DMS 273 (cell line): Measurements from ENCODE around the gene MICA.
"Not testable (repeated sequence)": the region's sequence is repeated elsewhere in the genome, so short reads cannot be mapped to it uniquely, and the experiment has no call there.

ENCODE experiments used
- DNase-seq: peaks from one replicate; lab custom pipeline; 2025; ENCODE audit not compliant: unreplicated experiment; lab: John Stamatoyannopoulos, UW

Gene MICA

DNA sequence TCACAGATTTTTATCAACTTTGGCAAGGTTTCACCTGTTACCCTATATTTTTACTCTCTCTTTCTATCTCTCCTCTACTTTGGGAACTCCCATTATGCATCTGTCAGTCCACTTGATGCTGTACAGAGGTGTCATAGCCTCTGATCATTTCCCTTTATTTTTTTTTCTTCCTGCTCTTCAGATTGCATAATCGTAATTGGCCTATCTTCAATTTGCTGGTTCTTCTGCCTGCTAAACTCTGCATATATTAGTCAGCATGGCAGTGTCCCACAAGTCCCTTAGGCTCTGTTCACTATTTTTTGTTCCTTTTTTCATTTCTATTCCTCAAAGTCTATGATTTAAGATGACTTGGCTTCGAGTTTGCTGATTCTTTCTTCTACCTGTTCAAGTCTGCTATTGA lies 49.9 kb downstream of the MICA start:
- no peak for DNase-seq

DNA sequence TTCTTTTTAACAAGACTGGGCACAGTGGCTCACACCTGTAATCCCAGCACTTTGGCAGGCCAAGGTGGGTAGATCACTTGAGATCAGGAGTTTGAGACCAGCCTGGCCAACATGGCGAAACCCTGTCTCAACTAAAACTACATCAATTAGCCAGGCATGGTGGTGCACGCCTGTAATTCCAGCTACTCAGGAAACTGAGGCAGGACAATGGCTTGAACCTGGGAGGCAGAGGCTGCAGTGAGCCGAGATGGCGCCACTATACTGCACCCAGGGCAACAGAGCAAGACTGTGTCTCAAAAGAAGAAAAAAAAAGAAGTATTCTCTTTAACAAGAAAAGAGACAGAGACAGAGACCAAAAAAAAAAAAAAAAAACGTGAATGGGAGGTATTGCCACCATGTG lies 56.5 kb downstream of the MICA start:
- DNase-seq: not testable (repeated sequence)

DNA sequence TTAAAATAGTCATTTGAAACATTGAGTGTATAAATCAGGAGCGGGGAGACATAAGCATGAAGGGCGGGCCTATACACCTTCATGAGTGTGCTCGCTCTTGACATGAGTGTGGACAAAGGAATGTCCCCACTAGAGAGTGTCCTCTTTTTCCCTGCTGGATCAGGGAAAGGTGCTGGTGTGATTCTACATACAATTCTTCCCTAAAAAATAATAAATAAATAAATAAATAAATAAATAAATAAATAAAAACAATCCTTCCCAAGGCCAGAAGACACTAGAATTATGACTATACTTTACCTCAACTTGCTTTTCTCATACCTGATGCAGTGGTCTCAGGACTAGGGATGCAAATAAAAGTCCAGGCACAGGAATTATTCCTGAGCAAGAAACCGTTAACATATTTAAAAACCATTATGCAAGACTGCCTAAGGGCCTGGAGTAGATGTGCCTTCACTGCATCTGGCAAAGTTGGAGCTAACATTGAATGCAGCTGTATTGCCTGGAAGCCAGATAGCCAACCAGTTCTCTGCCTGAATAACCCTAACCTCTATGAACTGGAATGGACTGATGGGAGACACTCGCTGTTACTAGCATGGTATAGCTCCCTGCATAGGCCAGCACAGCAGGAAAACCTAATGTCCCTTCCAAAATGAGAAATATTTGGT lies 57.1 kb downstream of the MICA start:
- peak; percentile 42 for DNase-seq

DNA sequence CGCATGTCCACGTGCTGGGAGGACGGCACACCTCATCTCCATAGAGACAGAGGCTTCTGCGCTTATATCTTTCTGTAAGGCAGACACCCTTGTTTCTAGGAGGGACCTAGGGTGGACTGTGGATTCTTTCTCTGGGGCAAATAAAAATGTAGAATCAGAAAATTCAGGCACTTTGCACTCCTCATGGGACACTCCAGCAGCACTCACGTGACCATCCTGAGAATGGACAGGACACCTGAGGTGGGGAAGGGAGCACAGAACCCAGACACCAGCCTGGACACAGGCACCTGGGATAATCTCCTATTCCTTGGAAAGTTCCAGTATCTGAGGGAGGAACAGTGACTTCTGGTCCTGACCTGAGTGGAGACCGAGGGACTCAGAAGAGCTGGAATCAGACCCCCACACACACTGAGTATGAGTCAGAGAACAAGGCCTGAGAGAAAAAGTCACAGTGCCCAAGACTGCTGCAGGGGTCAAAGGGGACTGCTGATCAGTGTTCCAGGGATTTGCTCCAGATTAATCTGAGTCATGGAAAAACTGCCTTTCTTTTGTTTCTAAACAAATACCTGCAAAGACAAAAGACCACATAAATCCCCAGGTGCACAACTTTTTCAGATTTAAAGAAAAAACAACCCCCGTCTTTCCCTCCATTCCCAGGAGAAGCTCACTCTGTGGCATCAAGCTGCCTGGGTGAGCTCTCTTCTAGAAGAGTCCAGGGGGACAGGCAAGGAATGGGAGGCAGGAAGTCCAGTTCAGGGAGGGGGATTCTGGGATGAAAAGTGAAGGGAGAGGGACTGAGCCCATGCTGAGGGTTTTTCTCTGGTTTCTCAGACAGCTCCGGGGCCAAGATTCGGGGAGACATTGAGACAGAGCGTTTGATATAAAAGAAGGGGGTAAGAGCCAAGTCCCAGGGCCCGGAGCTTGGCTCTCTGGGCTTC lies 58.9 kb downstream of the MICA start:
- no peak for DNase-seq

DNA sequence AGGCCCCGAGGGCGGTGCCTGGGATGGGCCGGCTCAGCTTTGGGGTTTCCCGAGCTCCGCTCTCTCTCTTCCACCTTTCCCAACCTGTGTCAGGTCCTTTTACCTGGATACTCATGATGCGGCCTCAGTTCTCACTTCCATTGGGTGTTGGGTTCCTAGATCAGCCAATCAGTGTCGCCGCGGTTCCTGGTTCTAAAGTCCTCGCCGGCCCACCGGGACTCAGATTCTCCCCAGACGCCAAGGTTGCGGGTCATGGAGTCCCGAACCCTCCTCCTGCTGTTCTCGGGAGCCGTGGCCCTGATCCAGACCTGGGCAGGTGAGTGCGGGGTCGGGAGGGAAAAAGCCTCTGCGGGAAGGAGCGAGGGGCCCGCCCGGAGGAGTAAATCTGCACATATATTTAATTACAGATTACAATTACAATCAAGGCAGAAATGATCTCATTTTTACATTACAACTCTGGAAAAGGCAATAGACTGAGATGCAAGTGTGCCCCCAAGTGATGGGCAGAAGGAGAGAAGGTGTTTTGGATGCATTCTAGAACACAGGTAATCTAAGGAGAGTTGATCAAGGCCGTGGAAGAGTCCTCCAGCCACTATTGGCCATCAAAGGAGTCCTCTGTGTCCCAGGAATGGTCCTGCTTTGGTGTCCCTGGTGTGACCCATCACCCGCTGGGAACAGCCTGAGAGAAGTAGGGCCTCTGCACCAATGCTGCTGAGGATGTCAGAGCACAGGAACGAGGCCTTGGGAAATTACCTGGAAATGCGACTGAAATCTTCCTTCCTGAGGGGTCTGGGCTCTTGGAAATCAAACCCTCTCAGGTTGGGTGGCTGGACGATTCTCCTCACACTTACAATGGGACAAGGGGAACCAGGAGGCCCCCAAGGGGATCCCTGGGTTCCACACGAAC lies 59.8 kb downstream of the MICA start:
- DNase-seq: peak; percentile 96

DNA sequence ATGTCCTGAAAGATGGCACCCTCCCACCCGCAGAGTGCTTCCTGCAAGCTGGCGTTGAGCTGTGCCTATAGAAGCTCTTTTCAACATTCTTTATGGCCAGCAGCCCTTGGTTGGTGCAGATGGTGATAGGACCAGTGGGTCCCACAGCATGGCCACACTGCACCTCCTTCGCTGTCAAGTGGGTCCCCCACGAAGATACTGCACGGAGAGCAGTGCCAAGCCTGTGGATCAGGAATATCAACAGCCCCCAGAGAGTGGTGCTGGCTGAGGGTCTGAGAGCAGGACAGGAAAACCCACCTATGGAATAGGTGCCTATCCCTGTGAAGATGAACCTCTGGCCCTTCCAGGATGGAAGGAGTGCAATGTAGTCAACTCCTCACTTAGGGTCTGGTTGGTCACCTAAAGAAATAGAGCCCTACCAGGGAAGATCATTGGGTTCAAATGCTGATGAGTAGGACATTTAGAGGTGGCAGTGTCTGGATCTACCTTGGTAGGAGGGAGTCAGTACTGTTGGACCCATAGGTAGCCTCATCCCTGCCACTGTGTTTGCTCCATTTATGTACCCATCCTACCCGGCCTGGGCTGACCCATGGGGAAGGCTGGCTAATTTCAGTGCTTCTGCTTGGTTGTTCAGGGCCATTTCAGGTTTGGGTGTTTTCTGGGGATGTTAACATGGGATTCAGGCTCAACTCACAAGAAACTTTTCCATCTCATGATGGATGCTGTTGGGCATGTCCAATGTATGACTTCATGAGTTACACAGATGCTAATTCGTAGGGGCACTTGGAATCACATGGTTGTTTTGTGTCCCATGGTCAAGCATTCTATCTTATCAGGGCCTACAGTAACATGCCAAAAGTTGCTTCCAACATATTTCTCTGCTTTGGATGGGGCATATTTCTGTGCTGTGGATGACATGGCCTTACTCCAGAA lies 61.1 kb downstream of the MICA start:
- DNase-seq: no peak
